T1000 (cell line): ENCODE data around the gene FDXR.
"Not testable (repeated sequence)": the region's sequence is repeated elsewhere in the genome, so short reads cannot be mapped to it uniquely, and the experiment has no call there.

Experiments
- DNase-seq: peaks from one replicate; lab custom pipeline; 2025; ENCODE audit warnings: mixed read lengths; lab: John Stamatoyannopoulos, UW

The FDXR gene

GRCh38 chr17:74871356-74872076, 1.3 kb downstream of the FDXR start:
- DNase-seq: no peak

GRCh38 chr17:74870512-74870911, 2.3 kb downstream of the FDXR start:
- DNase-seq: no peak

- not testable (repeated sequence) for DNase-seq
Observed at GRCh38 chr17:74870028-74870427, 2.8 kb downstream of the FDXR start.

- DNase-seq: no peak
Observed at GRCh38 chr17:74868908-74869255, 3.9 kb downstream of the FDXR start.

GRCh38 chr17:74868251-74868907, 4.4 kb downstream of the FDXR start:
- no peak for DNase-seq

- no peak for DNase-seq
Observed at GRCh38 chr17:74866198-74866835, 6.5 kb downstream of the FDXR start.

GRCh38 chr17:74865504-74866197, 7.1 kb downstream of the FDXR start:
- no peak for DNase-seq

GRCh38 chr17:74864866-74865395, 7.9 kb downstream of the FDXR start:
- peak; percentile 18 for DNase-seq

- DNase-seq: no peak
Observed at GRCh38 chr17:74864297-74864865, 8.4 kb downstream of the FDXR start.

- no peak for DNase-seq
Observed at GRCh38 chr17:74863420-74864296, 9.1 kb downstream of the FDXR start.

GRCh38 chr17:74862919-74863318, 9.9 kb downstream of the FDXR start:
- no peak for DNase-seq

GRCh38 chr17:74862108-74862901, 10.5 kb downstream of the FDXR start:
- DNase-seq: no peak

GRCh38 chr17:74861662-74862107, 11.1 kb downstream of the FDXR start:
- no peak for DNase-seq

- DNase-seq: no peak
Observed at GRCh38 chr17:74860872-74861661, 11.7 kb downstream of the FDXR start.

- no peak for DNase-seq
Observed at GRCh38 chr17:74860229-74860871, 12.4 kb downstream of the FDXR start.

- DNase-seq: no peak
Observed at GRCh38 chr17:74859459-74860228, 13.2 kb downstream of the FDXR start, which contains the start of gene GRIN2C. Gene GRIN2C (minus strand): TSS chr17:74859885. CDS start chr17:74855092, 4,793 bp downstream.

- DNase-seq: no peak
Observed at GRCh38 chr17:74858672-74859458, 13.9 kb downstream of the FDXR start.
